Measurements from ENCODE around the gene MORN1. TPM values are rescaled to one million over a fixed set of nuclear protein-coding genes. Genes with fewer than 3 reads are reported as not detected.

Gene MORN1
- total and polyA plus RNA-seq, 2 experiments from 2014 or later, result 4.5 to 9.4 TPM

GRCh38 chr1:2347896-2348295 lies 43.5 kb downstream of the MORN1 start:
- Histone ChIP-seq H3K36me3 (replicated peaks; ENCODE audit: insufficient read depth, low read depth) (no peaks in the 10 kb centered on the region), H3K27me3 (no peaks in the 10 kb centered on the region), H2AFZ (no peak overlapping the region), H4K20me1 (ENCODE audit: insufficient read depth, poor library complexity, severe bottlenecking) (no peaks in the 10 kb centered on the region), H3K4me3 (no peak overlapping the region), H3K9me2 (replicated peaks; ENCODE audit: insufficient read depth) (no peaks in the 10 kb centered on the region), H3K4me1 (ENCODE audit: insufficient read depth) (no peaks in the 10 kb centered on the region), H3K9me3 (ENCODE audit: low read depth) (no peaks in the 10 kb centered on the region), H3K27ac (no peak overlapping the region), H3K79me2 (no peaks in the 10 kb centered on the region), H3K4me2 (no peak overlapping the region)
- DNase-seq (ENCODE audit: low spot score), result no peak
- 87% methylated on average over 23 of the region's 23 CpGs for WGBS (ENCODE audit: low lambda C conversion rate, missing lambda C conversion rate)
- no peak for TF ChIP-seq EZH2phosphoT487 (IDR thresholded peaks at IDR 0.05; ENCODE audit: low read depth, severe bottlenecking, unreplicated experiment)
- no peak for TF ChIP-seq CTCF (IDR thresholded peaks at IDR 0.05; ENCODE audit: poor library complexity)
- no peak for TF ChIP-seq EZH2 (IDR thresholded peaks at IDR 0.05; ENCODE audit: borderline replicate concordance)

- TF ChIP-seq CTCF (IDR thresholded peaks at IDR 0.05; ENCODE audit: poor library complexity) (no peak), EZH2 (IDR thresholded peaks at IDR 0.05; ENCODE audit: borderline replicate concordance) (no peak), EZH2phosphoT487 (IDR thresholded peaks at IDR 0.05; ENCODE audit: low read depth, severe bottlenecking, unreplicated experiment) (no peak)
- no peak for DNase-seq (ENCODE audit: low spot score)
- H3K27ac ChIP-seq, result no peak overlapping the region
- no peaks in the 10 kb centered on the region for H3K9me2 ChIP-seq (replicated peaks; ENCODE audit: insufficient read depth)
- H3K79me2 ChIP-seq, result no peaks in the 10 kb centered on the region
- H3K36me3 ChIP-seq (replicated peaks; ENCODE audit: insufficient read depth, low read depth), result no peaks in the 10 kb centered on the region
- H3K9me3 ChIP-seq (ENCODE audit: low read depth), result no peaks in the 10 kb centered on the region
- no peaks in the 10 kb centered on the region for H4K20me1 ChIP-seq (ENCODE audit: insufficient read depth, poor library complexity, severe bottlenecking)
- H3K4me3 ChIP-seq, result no peak overlapping the region
- H3K4me2 ChIP-seq, result no peak overlapping the region
- H2AFZ ChIP-seq, result no peak overlapping the region
- no peaks in the 10 kb centered on the region for H3K4me1 ChIP-seq (ENCODE audit: insufficient read depth)
- WGBS (ENCODE audit: low lambda C conversion rate, missing lambda C conversion rate), result 95% methylated on average over 11 of the region's 13 CpGs
- no peaks in the 10 kb centered on the region for H3K27me3 ChIP-seq
These were observed 44.0 kb downstream of the MORN1 start for GRCh38 chr1:2347409-2347785.

- Histone ChIP-seq H3K4me1 (ENCODE audit: insufficient read depth) (no peaks in the 10 kb centered on the region), H3K27ac (no peak overlapping the region), H3K9me2 (replicated peaks; ENCODE audit: insufficient read depth) (no peaks in the 10 kb centered on the region), H3K4me2 (no peak overlapping the region), H4K20me1 (ENCODE audit: insufficient read depth, poor library complexity, severe bottlenecking) (no peaks in the 10 kb centered on the region), H2AFZ (no peak overlapping the region), H3K4me3 (no peak overlapping the region), H3K27me3 (no peaks in the 10 kb centered on the region), H3K79me2 (no peaks in the 10 kb centered on the region), H3K36me3 (replicated peaks; ENCODE audit: insufficient read depth, low read depth) (no peaks in the 10 kb centered on the region), H3K9me3 (ENCODE audit: low read depth) (no peaks in the 10 kb centered on the region)
- no peak for TF ChIP-seq EZH2 (IDR thresholded peaks at IDR 0.05; ENCODE audit: borderline replicate concordance)
- TF ChIP-seq CTCF (IDR thresholded peaks at IDR 0.05; ENCODE audit: poor library complexity), result no peak
- TF ChIP-seq EZH2phosphoT487 (IDR thresholded peaks at IDR 0.05; ENCODE audit: low read depth, severe bottlenecking, unreplicated experiment), result no peak
- no peak for DNase-seq (ENCODE audit: low spot score)
- WGBS (ENCODE audit: low lambda C conversion rate, missing lambda C conversion rate), result 93% methylated on average over 14 of the region's 17 CpGs
These were observed 44.5 kb downstream of the MORN1 start for GRCh38 chr1:2346691-2347408.

Measured in hepatocyte (in vitro differentiated cells).